HEK293 (cell line): ENCODE results near the gene MYH13.

Experiments
- CTCF ChIA-PET: fragments of 350-600 bp; formaldehyde crosslinking; extraction: SDS; loops from one replicate; lab custom pipeline; 2021; ENCODE audit warnings: antibody characterized with exemption; lab: Yijun Ruan, JAX
- POLR2A ChIA-PET: fragments of 300-600 bp; formaldehyde crosslinking; extraction: SDS; loops from one replicate; lab custom pipeline; 2020; ENCODE audit warnings: antibody characterized with exemption, inconsistent platforms; lab: Yijun Ruan, JAX
- H3K27ac ChIP-seq: fragments of 200-500 bp; sonication (Bioruptor generic); 2 replicates; pipeline ENCODE4 v1.5.1; 2014; ENCODE audit warnings: low read depth, low read length, control low read depth, inconsistent platforms; ENCODE audit errors: extremely low read depth
- H3K36me3 ChIP-seq, 2 experiments: fragments of 200-500 bp in 1 of 2; sonication (Bioruptor generic) in 1 of 2; 1 replicate in 1 of 2; 2 replicates in 1 of 2; pipeline ENCODE4 v1.5.1; 2014 to 2017; ENCODE audit warnings: inconsistent platforms in 2 of 2, low read length in 2 of 2; ENCODE audit not compliant: control insufficient read depth in 2 of 2, insufficient read depth in 1 of 2
- H3K4me1 ChIP-seq: fragments of 200-500 bp; sonication (Bioruptor generic); 2 replicates; pipeline ENCODE4 v1.5.1; 2014; ENCODE audit warnings: mild to moderate bottlenecking, low read length, inconsistent platforms; ENCODE audit not compliant: control insufficient read depth, insufficient read depth
- H3K4me3 ChIP-seq: 2 replicates; pipeline ENCODE4 v1.5.1; 2011; ENCODE audit warnings: low read depth, mild to moderate bottlenecking, control low read depth, low read length, moderate library complexity
- H3K9me3 ChIP-seq: fragments of 200-500 bp; sonication (Bioruptor generic); 2 replicates; pipeline ENCODE4 v1.5.1; 2014; ENCODE audit warnings: low read depth, low read length, inconsistent platforms; ENCODE audit not compliant: control insufficient read depth, insufficient read depth
- HOXC10 ChIP-seq: sonication (generic); formaldehyde crosslinking; IDR thresholded peaks from 2 replicates; pipeline ENCODE4 v1.8.1; 2023; ENCODE audit warnings: mild to moderate bottlenecking, missing genetic modification reagents
- IKZF3 ChIP-seq: fragments of 450-650 bp; IDR thresholded peaks from 2 replicates; pipeline ENCODE4 v1.5.0; 2018; ENCODE audit warnings: missing biosample characterization, mild to moderate bottlenecking, missing genetic modification characterization, moderate library complexity
- SP7 ChIP-seq: fragments of 450-650 bp; formaldehyde crosslinking; IDR thresholded peaks from 2 replicates; pipeline ENCODE4 v1.5.1; 2016; ENCODE audit warnings: missing biosample characterization, missing genetic modification characterization
- YY2 ChIP-seq: fragments of 450-650 bp; formaldehyde crosslinking; IDR thresholded peaks from 2 replicates; pipeline ENCODE4 v1.5.1; 2016; ENCODE audit warnings: missing biosample characterization, missing genetic modification characterization
- ZBTB17 ChIP-seq: fragments of 450-650 bp; formaldehyde crosslinking; IDR thresholded peaks from 2 replicates; pipeline ENCODE4 v1.5.1; 2016; ENCODE audit warnings: missing biosample characterization, missing genetic modification characterization
- ZNF19 ChIP-seq: fragments of 450-650 bp; formaldehyde crosslinking; IDR thresholded peaks from 2 replicates; pipeline ENCODE4; 2016; ENCODE audit warnings: missing biosample characterization, missing genetic modification characterization, low read depth
- ZNF311 ChIP-seq: fragments of 450-650 bp; formaldehyde crosslinking; IDR thresholded peaks from 2 replicates; pipeline ENCODE4 v1.5.1; 2017; ENCODE audit warnings: missing biosample characterization, missing genetic modification characterization, borderline replicate concordance
- ZNF37A ChIP-seq: fragments of 450-650 bp; IDR thresholded peaks from 2 replicates; pipeline ENCODE4 v1.5.1; 2018; ENCODE audit warnings: missing biosample characterization, missing genetic modification characterization
- ZNF394 ChIP-seq: fragments of 450-650 bp; formaldehyde crosslinking; IDR thresholded peaks from 2 replicates; pipeline ENCODE4 v1.5.1; 2016; ENCODE audit warnings: missing biosample characterization, missing genetic modification characterization, mild to moderate bottlenecking, moderate library complexity, borderline replicate concordance
- ZNF423 ChIP-seq: fragments of 450-650 bp; formaldehyde crosslinking; IDR thresholded peaks from 2 replicates; pipeline ENCODE4 v1.5.1; 2016; ENCODE audit warnings: missing biosample characterization, missing genetic modification characterization
- ZNF585B ChIP-seq: fragments of 450-650 bp; formaldehyde crosslinking; IDR thresholded peaks from 2 replicates; pipeline ENCODE4 v1.5.1; 2016; ENCODE audit warnings: missing biosample characterization, missing genetic modification characterization
- ZNF623 ChIP-seq: fragments of 450-650 bp; formaldehyde crosslinking; IDR thresholded peaks from 2 replicates; pipeline ENCODE4 v1.5.1; 2016; ENCODE audit warnings: missing biosample characterization, missing genetic modification characterization
- ZNF692 ChIP-seq: fragments of 450-650 bp; formaldehyde crosslinking; IDR thresholded peaks from 2 replicates; pipeline ENCODE4 v1.5.1; 2016; ENCODE audit warnings: missing biosample characterization, missing genetic modification characterization
- ZNF768 ChIP-seq: fragments of 450-650 bp; formaldehyde crosslinking; IDR thresholded peaks from 2 replicates; pipeline ENCODE4 v1.5.1; 2018; ENCODE audit warnings: missing biosample characterization, mild to moderate bottlenecking, missing genetic modification characterization
- ZNF777 ChIP-seq: fragments of 450-650 bp; formaldehyde crosslinking; IDR thresholded peaks from 2 replicates; pipeline ENCODE4 v1.5.1; 2017; ENCODE audit warnings: missing biosample characterization, missing genetic modification characterization, borderline replicate concordance
- ZNF837 ChIP-seq: fragments of 450-650 bp; formaldehyde crosslinking; IDR thresholded peaks from 2 replicates; pipeline ENCODE4 v1.5.1; 2016; ENCODE audit warnings: missing biosample characterization, missing genetic modification characterization
- ZXDB ChIP-seq: fragments of 450-650 bp; formaldehyde crosslinking; IDR thresholded peaks from 2 replicates; pipeline ENCODE4 v1.5.1; 2016; ENCODE audit warnings: missing biosample characterization, missing genetic modification characterization
- TF ChIP-seq, protein P1 (sequence below): fragments of 450-650 bp; formaldehyde crosslinking; IDR thresholded peaks from 2 replicates; pipeline ENCODE4 v1.5.1; 2016; ENCODE audit warnings: missing biosample characterization, missing genetic modification characterization
- TF ChIP-seq, protein P2 (sequence below): fragments of 450-650 bp; formaldehyde crosslinking; IDR thresholded peaks from 2 replicates; pipeline ENCODE4 v1.5.1; 2016; ENCODE audit warnings: missing biosample characterization, missing genetic modification characterization

The MYH13 gene

DNA sequence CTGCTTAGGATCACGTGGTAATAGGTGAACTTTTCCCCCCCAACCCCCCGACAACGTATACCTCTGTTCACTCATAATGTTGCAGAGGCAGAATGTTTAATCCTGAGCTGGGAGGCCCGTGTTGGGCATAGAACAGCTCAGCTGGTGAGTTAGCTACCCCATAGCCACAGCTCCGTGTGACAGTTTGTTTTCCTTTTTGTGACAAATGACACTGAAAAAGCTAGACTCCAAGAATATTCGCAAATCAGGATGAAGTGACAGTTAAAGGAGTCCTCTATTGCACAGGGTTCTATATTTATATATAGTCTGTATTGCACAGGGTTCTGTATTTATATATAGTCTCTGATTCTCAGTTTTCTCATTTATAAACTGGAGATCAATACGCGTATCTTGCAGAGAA, 33.8 kb downstream of the MYH13 start:
- TF ChIP-seq ZNF837 (tag by site-specific recombination) (no peak), ZXDB (no peak), ZNF623 (tag by site-specific recombination) (no peak), ZNF585B (tag by site-specific recombination) (no peak), ZNF37A (no peak), ZBTB17 (tag by site-specific recombination) (no peak), ZNF692 (tag by site-specific recombination) (no peak), ZNF423 (tag by site-specific recombination) (no peak), IKZF3 (tag by site-specific recombination) (no peak), HOXC10 (CRISPR knock-in tag) (no peak)
- TF ChIP-seq, protein P1, sequence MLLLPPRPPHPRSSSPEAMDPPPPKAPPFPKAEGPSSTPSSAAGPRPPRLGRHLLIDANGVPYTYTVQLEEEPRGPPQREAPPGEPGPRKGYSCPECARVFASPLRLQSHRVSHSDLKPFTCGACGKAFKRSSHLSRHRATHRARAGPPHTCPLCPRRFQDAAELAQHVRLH (tag by site-specific recombination), result no peak
- Histone ChIP-seq H3K9me3 (no peaks in the 10 kb centered on the region), H3K36me3 (no peaks in the 10 kb centered on the region), H3K4me3 (no peak overlapping the region), H3K4me1 (no peaks in the 10 kb centered on the region; the same call in 1 of the 2 replicates), H3K27ac (no peak overlapping the region)
- ChIA-PET POLR2A (no interaction called here), CTCF (interaction anchor here (0.6 to 1.2 kb wide), 6 partner anchors 11 to 410 kb away, joined by 3 to 6 read pairs (median 3); no protein-coding TSS in a partner anchor)

- no peaks in the 10 kb centered on the region for H3K9me3 ChIP-seq
- CTCF ChIA-PET, result interaction anchor here (0.6 to 1.1 kb wide), 4 partner anchors 10 to 213 kb away, joined by 3 to 4 read pairs (median 3); no protein-coding TSS in a partner anchor
- POLR2A ChIA-PET, result no interaction called here
- no peaks in the 10 kb centered on the region for H3K36me3 ChIP-seq
- no peaks in the 10 kb centered on the region; the same call in 1 of the 2 replicates for H3K4me1 ChIP-seq
- TF ChIP-seq YY2, result no peak
- TF ChIP-seq, protein P2, sequence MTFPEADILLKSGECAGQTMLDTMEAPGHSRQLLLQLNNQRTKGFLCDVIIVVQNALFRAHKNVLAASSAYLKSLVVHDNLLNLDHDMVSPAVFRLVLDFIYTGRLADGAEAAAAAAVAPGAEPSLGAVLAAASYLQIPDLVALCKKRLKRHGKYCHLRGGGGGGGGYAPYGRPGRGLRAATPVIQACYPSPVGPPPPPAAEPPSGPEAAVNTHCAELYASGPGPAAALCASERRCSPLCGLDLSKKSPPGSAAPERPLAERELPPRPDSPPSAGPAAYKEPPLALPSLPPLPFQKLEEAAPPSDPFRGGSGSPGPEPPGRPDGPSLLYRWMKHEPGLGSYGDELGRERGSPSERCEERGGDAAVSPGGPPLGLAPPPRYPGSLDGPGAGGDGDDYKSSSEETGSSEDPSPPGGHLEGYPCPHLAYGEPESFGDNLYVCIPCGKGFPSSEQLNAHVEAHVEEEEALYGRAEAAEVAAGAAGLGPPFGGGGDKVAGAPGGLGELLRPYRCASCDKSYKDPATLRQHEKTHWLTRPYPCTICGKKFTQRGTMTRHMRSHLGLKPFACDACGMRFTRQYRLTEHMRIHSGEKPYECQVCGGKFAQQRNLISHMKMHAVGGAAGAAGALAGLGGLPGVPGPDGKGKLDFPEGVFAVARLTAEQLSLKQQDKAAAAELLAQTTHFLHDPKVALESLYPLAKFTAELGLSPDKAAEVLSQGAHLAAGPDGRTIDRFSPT (tag by site-specific recombination), result no peak
- TF ChIP-seq ZNF768, result no peak
- TF ChIP-seq ZNF777, result no peak
- no peak for TF ChIP-seq IKZF3 (tag by site-specific recombination)
- H3K27ac ChIP-seq, result no peak overlapping the region
- H3K4me3 ChIP-seq, result no peak overlapping the region
These were observed 34.8 kb downstream of the MYH13 start for GRCh38 chr17:10337976-10338375.

DNA sequence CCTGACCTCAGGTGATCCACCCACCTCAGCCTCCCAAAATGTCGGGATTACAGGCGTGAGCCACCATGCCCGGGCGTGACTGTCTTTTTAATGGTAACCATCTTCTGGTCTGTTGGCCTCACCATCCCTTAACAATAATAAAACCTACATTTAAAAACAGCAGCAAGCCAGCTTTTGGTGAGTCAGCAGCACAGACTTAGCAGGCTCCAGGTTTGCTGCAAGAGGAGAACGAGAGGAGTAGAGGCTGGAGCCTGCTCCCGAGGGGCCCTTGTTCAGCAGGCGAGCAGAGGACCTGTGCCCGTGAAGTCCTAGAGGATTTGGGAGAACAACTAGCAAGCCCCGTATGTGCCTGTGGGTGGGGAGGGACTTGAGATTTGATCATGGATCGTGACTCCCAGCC, 35.7 kb downstream of the MYH13 start:
- POLR2A ChIA-PET, result no interaction called here
- no peak overlapping the region for H3K4me3 ChIP-seq
- TF ChIP-seq ZNF394 (no peak), SP7 (tag by site-specific recombination) (no peak), ZNF19 (tag by site-specific recombination) (no peak), ZNF311 (tag by site-specific recombination) (no peak)
- TF ChIP-seq, all 188 proteins: peak for 0
- H3K4me1 ChIP-seq, result no peaks in the 10 kb centered on the region; the same call in 1 of the 2 replicates
- H3K9me3 ChIP-seq, result no peaks in the 10 kb centered on the region
- no peaks in the 10 kb centered on the region for H3K36me3 ChIP-seq
- H3K27ac ChIP-seq, result no peak overlapping the region
- CTCF ChIA-PET, result no interaction called here
